T-helper 17 cell (primary cell): ENCODE data around the gene OGT. TPM values are rescaled to one million over a fixed set of nuclear protein-coding genes. Genes with fewer than 3 reads are reported as not detected.
A peak's percentile ranks its signal among the peaks of the same experiment; 100 is the strongest.
"Not testable (repeated sequence)": the region's sequence is repeated elsewhere in the genome, so short reads cannot be mapped to it uniquely, and the experiment has no call there.

Source experiments
- ATAC-seq: fragments of 150-1000 bp; cut with Tn5 transposase; 2 replicates; pipeline ENCODE4 v1.10.0; 2021; ENCODE audit warnings: mild to moderate bottlenecking, moderate library complexity
- DNase-seq, 3 donors: peaks; one replicate each; pipeline versions ENCODE4 v3.0.0 to v3.0.0-alpha.2; 2020 to 2021
- H3K9me3 ChIP-seq: one replicate; pipeline ENCODE4 v1.7.0; 2013; ENCODE audit warnings: low read length, mild to moderate bottlenecking; ENCODE audit not compliant: control insufficient read depth, poor library complexity, severe bottlenecking
- H3K27ac Mint-ChIP-seq: one replicate; pipeline ENCODE4 v1.8.0; 2022; ENCODE audit warnings: mild to moderate bottlenecking, moderate library complexity, mixed read lengths
- H3K27me3 Mint-ChIP-seq: one replicate; pipeline ENCODE4 v1.8.0; 2022; ENCODE audit warnings: mixed read lengths
- H3K36me3 Mint-ChIP-seq: one replicate; pipeline ENCODE4 v1.8.0; 2022; ENCODE audit warnings: low read depth, mixed read lengths
- H3K4me1 Mint-ChIP-seq: one replicate; pipeline ENCODE4 v1.8.0; 2022; ENCODE audit warnings: mild to moderate bottlenecking, mixed read lengths
- H3K4me3 Mint-ChIP-seq: one replicate; pipeline ENCODE4 v1.8.0; 2022; ENCODE audit warnings: mild to moderate bottlenecking, moderate library complexity, mixed read lengths
- total RNA-seq, 4 donors: library from RNA in 2 of 4; stranded (reverse) in 2 of 4; gene quantifications; one replicate each; pipeline ENCODE4 v1.2.3 and lab custom pipeline; 2022 to 2026

OGT gene
- total RNA-seq, 2 donors from 2014 or later, result 423 to 453 TPM

- DNase-seq, H3K36me3 Mint-ChIP-seq, H3K27me3 Mint-ChIP-seq, H3K4me3 Mint-ChIP-seq, H3K27ac Mint-ChIP-seq, ATAC-seq, H3K9me3 ChIP-seq: not testable (repeated sequence)
- H3K4me1 Mint-ChIP-seq, result peaks cover 38% of the 10 kb centered on the region
These were observed 78.8 kb downstream of the OGT start for GRCh38 chrX:71611736-71612135.

- ATAC-seq, result no peak
- no peak overlapping the region for H3K4me3 Mint-ChIP-seq
- H3K9me3 ChIP-seq, result no peaks in the 10 kb centered on the region
- H3K4me1 Mint-ChIP-seq, result peaks cover 36% of the 10 kb centered on the region
- H3K36me3 Mint-ChIP-seq, result peaks cover 6% of the 10 kb centered on the region
- H3K27me3 Mint-ChIP-seq, result no peaks in the 10 kb centered on the region
- no peak overlapping the region for H3K27ac Mint-ChIP-seq
- DNase-seq, result no peak
These were observed 79.4 kb downstream of the OGT start for GRCh38 chrX:71612256-71612655.

GRCh38 chrX:71615056-71615455, 82.2 kb downstream of the OGT start:
- peaks cover 6% of the 10 kb centered on the region for H3K36me3 Mint-ChIP-seq
- DNase-seq, result no peak
- ATAC-seq, result no peak
- no peaks in the 10 kb centered on the region for H3K27me3 Mint-ChIP-seq
- no peak overlapping the region for H3K27ac Mint-ChIP-seq
- H3K9me3 ChIP-seq, result no peaks in the 10 kb centered on the region
- peaks cover 34% of the 10 kb centered on the region for H3K4me1 Mint-ChIP-seq
- peak overlapping the region; percentile 78 for H3K4me3 Mint-ChIP-seq

- Mint-ChIP-seq H3K36me3 (peaks cover 5% of the 10 kb centered on the region), H3K27ac (peak overlapping the region; percentile 94), H3K4me1 (peaks cover 36% of the 10 kb centered on the region), H3K27me3 (no peaks in the 10 kb centered on the region), H3K4me3 (peak overlapping the region; percentile 78)
- DNase-seq (no peak), ATAC-seq (no peak)
- H3K9me3 ChIP-seq, result no peaks in the 10 kb centered on the region
These were observed 83.0 kb downstream of the OGT start for GRCh38 chrX:71615954-71616353.

GRCh38 chrX:71616672-71617529, 84.0 kb downstream of the OGT start:
- ATAC-seq (no peak), DNase-seq (no peak)
- no peaks in the 10 kb centered on the region for H3K9me3 ChIP-seq
- H3K36me3 Mint-ChIP-seq, result peaks cover 3% of the 10 kb centered on the region
- H3K27me3 Mint-ChIP-seq, result no peaks in the 10 kb centered on the region
- H3K4me1 Mint-ChIP-seq, result peaks cover 40% of the 10 kb centered on the region
- H3K27ac Mint-ChIP-seq, result peak overlapping the region; percentile 94
- peak overlapping the region; percentile 89 for H3K4me3 Mint-ChIP-seq

- no peaks in the 10 kb centered on the region for H3K9me3 ChIP-seq
- Mint-ChIP-seq H3K27ac (peak overlapping the region; percentile 85), H3K36me3 (peaks cover 3% of the 10 kb centered on the region), H3K4me3 (peak overlapping the region; percentile 89), H3K4me1 (peaks cover 42% of the 10 kb centered on the region), H3K27me3 (no peaks in the 10 kb centered on the region)
- ATAC-seq, result no peak
- DNase-seq, result no peak
These were observed 84.8 kb downstream of the OGT start for GRCh38 chrX:71617742-71618141.

GRCh38 chrX:71618303-71618721, 85.4 kb downstream of the OGT start, which contains the start of gene CXCR3:
CXCR3 (minus strand) TSS chrX:71618511; CDS start chrX:71618449, 62 bp downstream.
- peaks cover 43% of the 10 kb centered on the region for H3K4me1 Mint-ChIP-seq
- H3K36me3 Mint-ChIP-seq, result peaks cover 3% of the 10 kb centered on the region
- H3K27me3 Mint-ChIP-seq, result no peaks in the 10 kb centered on the region
- H3K4me3 Mint-ChIP-seq, result peak within 1 kb of the TSS; percentile 89
- peak; percentile 45 for ATAC-seq
- DNase-seq, result peak in 1 of 3 donors; percentile 14
- H3K9me3 ChIP-seq, result no peaks in the 10 kb centered on the region
- peak within 1 kb of the TSS; percentile 85 for H3K27ac Mint-ChIP-seq

- peak overlapping the region; percentile 89 for H3K4me3 Mint-ChIP-seq
- no peak for ATAC-seq
These were observed 85.9 kb downstream of the OGT start for GRCh38 chrX:71618787-71619186.

GRCh38 chrX:71619193-71619592, 86.3 kb downstream of the OGT start:
- H3K9me3 ChIP-seq, result no peaks in the 10 kb centered on the region
- Mint-ChIP-seq H3K4me3 (no peak overlapping the region), H3K27ac (peak overlapping the region; percentile 85), H3K27me3 (no peaks in the 10 kb centered on the region), H3K36me3 (peaks cover 3% of the 10 kb centered on the region), H3K4me1 (peaks cover 44% of the 10 kb centered on the region)
- DNase-seq (no peak), ATAC-seq (peak; percentile 57)

More at GRCh38 chrX:71618787-71619186, 85.9 kb downstream of the OGT start:
- H3K27me3 Mint-ChIP-seq, result no peaks in the 10 kb centered on the region
- H3K9me3 ChIP-seq, result no peaks in the 10 kb centered on the region
- DNase-seq, result no peak
- peaks cover 3% of the 10 kb centered on the region for H3K36me3 Mint-ChIP-seq
- H3K4me1 Mint-ChIP-seq, result peaks cover 43% of the 10 kb centered on the region
- peak overlapping the region; percentile 85 for H3K27ac Mint-ChIP-seq

GRCh38 chrX:71619986-71620385, 87.1 kb downstream of the OGT start:
- ATAC-seq (no peak), DNase-seq (no peak)
- H3K4me3 Mint-ChIP-seq, result no peak overlapping the region
- H3K27ac Mint-ChIP-seq, result peak overlapping the region; percentile 85
- no peaks in the 10 kb centered on the region for H3K27me3 Mint-ChIP-seq
- H3K36me3 Mint-ChIP-seq, result peaks cover 3% of the 10 kb centered on the region
- no peaks in the 10 kb centered on the region for H3K9me3 ChIP-seq
- peaks cover 42% of the 10 kb centered on the region for H3K4me1 Mint-ChIP-seq

GRCh38 chrX:71621603-71622002, 88.7 kb downstream of the OGT start:
- DNase-seq (no peak), ATAC-seq (no peak)
- H3K36me3 Mint-ChIP-seq, result no peaks in the 10 kb centered on the region
- H3K27ac Mint-ChIP-seq, result peak overlapping the region; percentile 95
- H3K27me3 Mint-ChIP-seq, result no peaks in the 10 kb centered on the region
- peaks cover 31% of the 10 kb centered on the region for H3K4me1 Mint-ChIP-seq
- no peaks in the 10 kb centered on the region for H3K9me3 ChIP-seq
- H3K4me3 Mint-ChIP-seq, result no peak overlapping the region

GRCh38 chrX:71622032-71622575, 89.2 kb downstream of the OGT start:
- Mint-ChIP-seq H3K27ac (peak overlapping the region; percentile 95), H3K36me3 (no peaks in the 10 kb centered on the region), H3K27me3 (no peaks in the 10 kb centered on the region), H3K4me3 (no peak overlapping the region), H3K4me1 (peaks cover 31% of the 10 kb centered on the region)
- H3K9me3 ChIP-seq, result no peaks in the 10 kb centered on the region
- ATAC-seq (no peak), DNase-seq (no peak)

- H3K27me3 Mint-ChIP-seq, result no peaks in the 10 kb centered on the region
- H3K4me3 Mint-ChIP-seq, result peak overlapping the region; percentile 63
- DNase-seq, result peak in 2 of 3 donors; percentile 12 to 21
- peak; percentile 75 for ATAC-seq
- no peaks in the 10 kb centered on the region for H3K36me3 Mint-ChIP-seq
- H3K27ac Mint-ChIP-seq, result peak overlapping the region; percentile 95
- H3K9me3 ChIP-seq, result no peaks in the 10 kb centered on the region
- H3K4me1 Mint-ChIP-seq, result peaks cover 28% of the 10 kb centered on the region
These were observed 89.9 kb downstream of the OGT start for GRCh38 chrX:71622576-71623450.
